ENCODE measurements around the gene ARMH3.

ARMH3 gene

DNA sequence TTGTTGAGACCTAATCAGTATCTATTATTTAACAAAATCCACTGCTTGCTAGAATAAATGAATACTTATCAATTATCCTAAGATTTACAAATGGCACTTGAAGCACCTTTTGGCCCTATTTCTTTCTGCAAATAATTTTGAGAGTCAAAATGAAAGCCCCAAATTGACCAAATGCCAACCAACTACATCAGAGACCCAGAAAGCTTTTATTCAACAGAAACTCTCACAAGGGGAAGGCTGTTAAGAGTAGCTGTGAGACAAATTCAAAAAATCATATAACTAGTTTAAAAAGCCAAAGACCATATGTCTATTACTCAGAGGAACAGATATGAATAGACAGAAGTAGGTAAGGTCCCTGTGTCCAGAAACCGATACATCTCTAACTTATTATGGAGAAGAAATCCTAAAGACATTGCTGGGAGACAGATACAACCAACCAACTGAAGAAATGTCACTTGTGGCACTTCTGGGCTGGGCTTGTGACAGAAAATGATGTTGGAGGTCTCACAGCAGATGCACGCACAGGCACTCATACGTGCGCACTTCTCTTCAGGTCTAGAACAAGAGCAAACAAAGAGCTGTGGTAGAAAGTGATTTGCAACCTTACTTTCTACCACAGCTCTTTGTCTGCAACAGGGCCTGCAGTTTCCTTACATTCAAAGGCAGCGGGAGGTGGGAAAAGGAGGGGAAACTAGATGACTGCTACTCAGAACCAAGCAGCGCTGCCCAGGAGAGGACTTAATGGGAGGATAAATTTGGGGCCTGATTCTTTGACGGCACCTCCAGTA is 153.7 kb downstream of the ARMH3 start:
- no peak overlapping the region; the same call in 1 of the 2 replicates for H3K4me3 ChIP-seq (ENCODE audit: low read depth, low read length)
- DNase-seq (ENCODE audit: low read depth) = peak; percentile 49
- TF ChIP-seq, protein P1, sequence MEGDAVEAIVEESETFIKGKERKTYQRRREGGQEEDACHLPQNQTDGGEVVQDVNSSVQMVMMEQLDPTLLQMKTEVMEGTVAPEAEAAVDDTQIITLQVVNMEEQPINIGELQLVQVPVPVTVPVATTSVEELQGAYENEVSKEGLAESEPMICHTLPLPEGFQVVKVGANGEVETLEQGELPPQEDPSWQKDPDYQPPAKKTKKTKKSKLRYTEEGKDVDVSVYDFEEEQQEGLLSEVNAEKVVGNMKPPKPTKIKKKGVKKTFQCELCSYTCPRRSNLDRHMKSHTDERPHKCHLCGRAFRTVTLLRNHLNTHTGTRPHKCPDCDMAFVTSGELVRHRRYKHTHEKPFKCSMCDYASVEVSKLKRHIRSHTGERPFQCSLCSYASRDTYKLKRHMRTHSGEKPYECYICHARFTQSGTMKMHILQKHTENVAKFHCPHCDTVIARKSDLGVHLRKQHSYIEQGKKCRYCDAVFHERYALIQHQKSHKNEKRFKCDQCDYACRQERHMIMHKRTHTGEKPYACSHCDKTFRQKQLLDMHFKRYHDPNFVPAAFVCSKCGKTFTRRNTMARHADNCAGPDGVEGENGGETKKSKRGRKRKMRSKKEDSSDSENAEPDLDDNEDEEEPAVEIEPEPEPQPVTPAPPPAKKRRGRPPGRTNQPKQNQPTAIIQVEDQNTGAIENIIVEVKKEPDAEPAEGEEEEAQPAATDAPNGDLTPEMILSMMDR (IDR thresholded peaks at IDR 0.05; ENCODE audit: low read depth, low read length, missing control alignments) = no peak

DNA sequence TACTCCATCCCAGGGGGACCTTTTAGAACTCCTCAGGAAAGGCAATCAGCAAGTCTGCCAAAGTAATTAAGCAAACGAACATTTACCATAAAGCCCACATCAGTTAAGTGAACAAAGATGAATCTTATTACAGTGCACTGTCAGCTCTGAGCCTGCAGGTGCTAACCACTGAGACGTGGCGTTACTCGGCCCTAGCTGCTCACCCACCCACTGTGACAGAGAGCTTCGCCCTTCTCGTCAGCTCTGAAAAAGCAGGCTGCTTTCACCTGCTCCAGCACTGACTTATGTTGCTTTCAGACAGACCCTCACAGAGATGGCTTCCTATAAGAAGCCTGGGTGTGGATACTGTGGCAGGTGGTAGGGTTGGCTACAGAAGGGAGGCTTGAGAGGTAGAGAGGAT is 154.6 kb downstream of the ARMH3 start:
- DNase-seq (ENCODE audit: low read depth) = peak; percentile 78
- no peak overlapping the region; the same call in 1 of the 2 replicates for H3K4me3 ChIP-seq (ENCODE audit: low read depth, low read length)
- TF ChIP-seq, protein P1 (IDR thresholded peaks at IDR 0.05; ENCODE audit: low read depth, low read length, missing control alignments) = peak; percentile 63

DNA sequence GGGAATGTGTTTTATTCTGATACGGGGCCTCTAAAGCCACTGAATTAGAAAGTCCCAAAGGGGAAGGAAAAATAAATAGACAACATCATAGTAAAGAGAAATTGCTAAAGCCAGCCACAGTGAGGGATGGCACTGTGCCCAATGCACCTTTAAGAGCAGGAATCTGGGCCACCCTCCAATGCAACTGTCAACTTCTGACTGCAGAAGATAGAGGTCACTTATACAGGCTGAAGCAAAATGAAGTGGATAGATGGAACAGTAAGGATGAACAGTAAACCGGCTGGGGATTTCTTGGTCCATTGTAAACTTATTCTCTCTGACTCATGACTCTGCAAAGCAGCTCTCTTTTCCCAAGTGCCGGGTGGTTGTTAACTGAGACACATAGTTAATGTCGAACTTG is 158.3 kb downstream of the ARMH3 start:
- no peak overlapping the region for H3K4me3 ChIP-seq (ENCODE audit: low read depth, low read length)
- DNase-seq (ENCODE audit: low read depth) = no peak
- TF ChIP-seq, protein P1 (IDR thresholded peaks at IDR 0.05; ENCODE audit: low read depth, low read length, missing control alignments) = no peak

DNA sequence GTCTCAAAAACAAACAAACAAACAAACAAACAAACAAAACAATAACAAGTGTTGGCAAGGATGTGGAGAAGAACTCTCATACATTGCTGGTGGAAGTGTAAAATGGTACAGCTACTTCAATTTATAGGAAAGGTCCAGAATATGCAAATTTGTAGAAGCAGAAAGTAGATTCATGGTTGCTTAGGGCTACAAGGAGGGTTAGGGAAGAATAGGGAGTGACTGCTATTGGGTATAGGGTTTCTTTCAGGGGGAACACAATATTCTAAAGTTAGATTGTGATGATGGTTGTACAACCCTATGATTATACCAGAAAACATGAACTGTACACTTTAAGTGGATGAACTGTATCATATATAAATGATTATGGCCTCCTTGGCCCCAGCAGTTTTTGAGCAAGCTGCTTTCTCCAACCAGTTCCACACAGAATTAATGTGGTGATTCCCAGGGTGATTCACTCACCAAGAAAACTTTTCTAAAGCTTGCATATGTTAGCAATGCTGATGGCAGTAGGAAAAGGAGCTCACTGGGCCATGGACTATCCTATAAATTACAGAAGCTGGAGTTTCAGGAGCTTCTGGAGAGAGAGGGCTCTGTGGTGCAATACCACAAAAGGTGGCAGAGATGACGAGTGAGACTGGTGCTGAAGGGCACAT is 159.6 kb downstream of the ARMH3 start:
- no peak overlapping the region for H3K4me3 ChIP-seq (ENCODE audit: low read depth, low read length)
- TF ChIP-seq, protein P1 (IDR thresholded peaks at IDR 0.05; ENCODE audit: low read depth, low read length, missing control alignments) = no peak
- DNase-seq (ENCODE audit: low read depth) = no peak

DNA sequence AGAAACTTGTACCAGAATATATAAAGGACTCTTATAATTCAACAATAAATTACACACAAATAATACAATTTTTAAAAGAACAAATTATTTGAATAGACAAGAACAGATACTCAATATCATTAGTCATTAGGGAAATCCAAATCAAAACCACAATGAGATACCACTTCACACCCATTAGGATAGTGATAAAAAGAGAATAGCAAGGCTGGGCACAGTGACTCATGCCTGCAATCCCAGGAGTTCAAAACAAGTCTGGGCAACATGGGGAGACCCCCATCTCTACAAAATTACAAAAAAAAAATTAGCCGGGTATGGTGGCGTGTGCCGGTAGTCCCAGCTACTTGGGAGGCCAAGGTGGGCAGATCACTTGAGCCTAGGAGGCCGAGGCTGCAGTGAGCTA is 160.2 kb downstream of the ARMH3 start:
- TF ChIP-seq, protein P1 (IDR thresholded peaks at IDR 0.05; ENCODE audit: low read depth, low read length, missing control alignments) = no peak
- no peak for DNase-seq (ENCODE audit: low read depth)
- H3K4me3 ChIP-seq (ENCODE audit: low read depth, low read length) = no peak overlapping the region

DNA sequence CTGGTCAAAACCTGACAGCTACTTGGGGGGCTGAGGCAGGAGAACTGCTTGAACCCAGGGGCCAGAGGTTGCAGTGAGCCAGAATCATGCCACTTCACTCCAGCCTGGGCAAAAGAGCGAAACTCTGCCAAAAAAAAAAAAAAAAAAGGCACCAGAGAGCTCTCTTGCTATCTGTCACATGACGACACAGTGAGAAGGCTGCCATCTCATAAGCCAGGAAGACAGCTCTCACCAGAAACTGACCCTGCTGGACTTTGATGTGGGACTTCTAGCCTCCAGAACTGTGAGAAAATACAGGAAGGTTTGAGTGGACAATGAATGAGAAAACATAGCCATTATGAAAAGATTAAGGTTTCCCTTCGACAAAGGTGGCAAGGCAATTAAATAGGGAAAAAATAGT is 161.2 kb downstream of the ARMH3 start:
- H3K4me3 ChIP-seq (ENCODE audit: low read depth, low read length) = no peak overlapping the region

More for the DNA sequence above, 161.2 kb downstream of the ARMH3 start:
- TF ChIP-seq, protein P1 (IDR thresholded peaks at IDR 0.05; ENCODE audit: low read depth, low read length, missing control alignments) = no peak
- DNase-seq (ENCODE audit: low read depth) = no peak
